ENCODE results near the gene BTBD16.

The BTBD16 gene

GRCh38 chr10:122359621-122360020 lies 88.5 kb downstream of the BTBD16 start:
- no peak for TF ChIP-seq BHLHE40 (IDR thresholded peaks at IDR 0.05; ENCODE audit: borderline replicate concordance)
- TF ChIP-seq FOXK2 (IDR thresholded peaks at IDR 0.05) = no peak
- no peak for TF ChIP-seq SP1 (IDR thresholded peaks at IDR 0.05)
- no peak for TF ChIP-seq ARNT (IDR thresholded peaks at IDR 0.05)
- TF ChIP-seq TARDBP (IDR thresholded peaks at IDR 0.05) = no peak
- TF ChIP-seq SUZ12 (IDR thresholded peaks at IDR 0.05) = no peak
- TF ChIP-seq LEF1 (IDR thresholded peaks at IDR 0.05; ENCODE audit: borderline replicate concordance) = no peak
- no peak for TF ChIP-seq CTBP1 (IDR thresholded peaks at IDR 0.05; ENCODE audit: borderline replicate concordance)
- no peak for TF ChIP-seq HDGF (IDR thresholded peaks at IDR 0.05; ENCODE audit: borderline replicate concordance)
- no peak for TF ChIP-seq ELF4 (IDR thresholded peaks at IDR 0.05)
- no peak for TF ChIP-seq PKNOX1 (IDR thresholded peaks at IDR 0.05)
- TF ChIP-seq FOXM1 (IDR thresholded peaks at IDR 0.05; ENCODE audit: borderline replicate concordance) = no peak
- POLR2A ChIA-PET = no interaction called here
- DNase-seq (ENCODE audit: extremely low spot score) = no peak
- CTCF ChIA-PET = interaction anchor here (0.6 kb wide), 1 partner anchor 29 kb away, joined by 4 read pairs; no protein-coding TSS in a partner anchor

- TF ChIP-seq NFRKB (IDR thresholded peaks at IDR 0.05) (no peak), ARNT (IDR thresholded peaks at IDR 0.05) (no peak), SUZ12 (IDR thresholded peaks at IDR 0.05) (no peak), FOXA1 (IDR thresholded peaks at IDR 0.05) (no peak), LEF1 (IDR thresholded peaks at IDR 0.05; ENCODE audit: borderline replicate concordance) (no peak), FOXK2 (IDR thresholded peaks at IDR 0.05) (no peak), ELF4 (IDR thresholded peaks at IDR 0.05) (no peak), TARDBP (IDR thresholded peaks at IDR 0.05) (no peak), CTBP1 (IDR thresholded peaks at IDR 0.05; ENCODE audit: borderline replicate concordance) (no peak)
- POLR2A ChIA-PET = no interaction called here
- no peak for DNase-seq (ENCODE audit: extremely low spot score)
- CTCF ChIA-PET = no interaction called here
Measured at GRCh38 chr10:122361046-122361445, 90.0 kb downstream of the BTBD16 start.

- TF ChIP-seq TARDBP (IDR thresholded peaks at IDR 0.05) (no peak), SP1 (IDR thresholded peaks at IDR 0.05) (no peak), FOXM1 (IDR thresholded peaks at IDR 0.05; ENCODE audit: borderline replicate concordance) (no peak), SUZ12 (IDR thresholded peaks at IDR 0.05) (no peak), L3MBTL2 (conservative IDR thresholded peaks at IDR 0.05) (no peak), LEF1 (IDR thresholded peaks at IDR 0.05; ENCODE audit: borderline replicate concordance) (no peak), PKNOX1 (IDR thresholded peaks at IDR 0.05) (no peak), FOXK2 (IDR thresholded peaks at IDR 0.05) (no peak), BHLHE40 (IDR thresholded peaks at IDR 0.05; ENCODE audit: borderline replicate concordance) (no peak), ARNT (IDR thresholded peaks at IDR 0.05) (no peak), ZNF384 (IDR thresholded peaks at IDR 0.05) (no peak), HDGF (IDR thresholded peaks at IDR 0.05; ENCODE audit: borderline replicate concordance) (no peak), CTBP1 (IDR thresholded peaks at IDR 0.05; ENCODE audit: borderline replicate concordance) (no peak), NFRKB (IDR thresholded peaks at IDR 0.05) (no peak), FOXA1 (IDR thresholded peaks at IDR 0.05) (no peak), ELF4 (IDR thresholded peaks at IDR 0.05) (no peak)
- DNase-seq (ENCODE audit: extremely low spot score) = no peak
- CTCF ChIA-PET = no interaction called here
- POLR2A ChIA-PET = no interaction called here
Measured at GRCh38 chr10:122362031-122362592, 91.0 kb downstream of the BTBD16 start.

- no peak for DNase-seq (ENCODE audit: extremely low spot score)
- no peak for TF ChIP-seq L3MBTL2 (conservative IDR thresholded peaks at IDR 0.05)
- POLR2A ChIA-PET = no interaction called here
- CTCF ChIA-PET = no interaction called here
Measured at GRCh38 chr10:122362621-122363020, 91.5 kb downstream of the BTBD16 start.

- ChIA-PET CTCF (no interaction called here), POLR2A (no interaction called here)
- no peak for TF ChIP-seq ELF4 (IDR thresholded peaks at IDR 0.05)
- no peak for TF ChIP-seq L3MBTL2 (conservative IDR thresholded peaks at IDR 0.05)
- TF ChIP-seq FOXK2 (IDR thresholded peaks at IDR 0.05) = no peak
- TF ChIP-seq CTBP1 (IDR thresholded peaks at IDR 0.05; ENCODE audit: borderline replicate concordance) = no peak
- no peak for TF ChIP-seq ARNT (IDR thresholded peaks at IDR 0.05)
- TF ChIP-seq SP1 (IDR thresholded peaks at IDR 0.05) = no peak
- TF ChIP-seq SUZ12 (IDR thresholded peaks at IDR 0.05) = no peak
- no peak for TF ChIP-seq ZNF384 (IDR thresholded peaks at IDR 0.05)
- no peak for TF ChIP-seq NFRKB (IDR thresholded peaks at IDR 0.05)
- TF ChIP-seq TARDBP (IDR thresholded peaks at IDR 0.05) = no peak
- no peak for TF ChIP-seq FOXM1 (IDR thresholded peaks at IDR 0.05; ENCODE audit: borderline replicate concordance)
- TF ChIP-seq FOXA1 (IDR thresholded peaks at IDR 0.05) = no peak
- TF ChIP-seq PKNOX1 (IDR thresholded peaks at IDR 0.05) = no peak
- TF ChIP-seq LEF1 (IDR thresholded peaks at IDR 0.05; ENCODE audit: borderline replicate concordance) = no peak
- no peak for TF ChIP-seq HDGF (IDR thresholded peaks at IDR 0.05; ENCODE audit: borderline replicate concordance)
- no peak for TF ChIP-seq BHLHE40 (IDR thresholded peaks at IDR 0.05; ENCODE audit: borderline replicate concordance)
- DNase-seq (ENCODE audit: extremely low spot score) = no peak
Measured at GRCh38 chr10:122363311-122363710, 92.2 kb downstream of the BTBD16 start.

GRCh38 chr10:122363722-122364463 lies 92.8 kb downstream of the BTBD16 start:
- no peak for DNase-seq (ENCODE audit: extremely low spot score)
- no peak for TF ChIP-seq BHLHE40 (IDR thresholded peaks at IDR 0.05; ENCODE audit: borderline replicate concordance)
- POLR2A ChIA-PET = no interaction called here
- CTCF ChIA-PET = no interaction called here

Measured in HEK293T (cell line).